GM12873 (cell line): Measurements from ENCODE around the gene TOMM6.

Experiments used
- TF ChIP-seq, protein P1 (sequence below): IDR thresholded peaks from 2 replicates; pipeline ENCODE4 v1.5.1; 2012; ENCODE audit warnings: low read depth, mild to moderate bottlenecking, moderate library complexity, low read length, control low read depth; ENCODE audit not compliant: insufficient read depth; ENCODE audit errors: missing control alignments

The TOMM6 gene

DNA sequence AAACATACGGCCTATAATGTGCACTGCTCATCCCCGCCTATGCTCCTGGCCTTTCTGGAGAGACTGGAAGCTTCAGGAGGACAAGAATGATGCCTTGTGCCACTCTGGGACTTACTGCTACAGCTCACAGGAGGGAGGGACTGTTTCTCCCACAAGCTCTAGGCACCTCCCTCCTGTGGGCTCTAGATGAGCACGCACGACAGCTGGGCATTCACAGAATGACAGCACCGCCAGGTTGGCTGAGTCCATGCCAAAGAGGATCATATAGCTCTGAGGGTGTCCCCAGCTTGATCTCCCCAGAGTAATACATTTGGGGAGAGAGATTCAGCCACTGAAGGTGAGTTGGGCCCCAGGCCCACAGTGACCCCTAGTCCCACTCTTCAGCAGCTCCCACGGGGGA is 30.2 kb upstream of the TOMM6 start:
- TF ChIP-seq, protein P1, sequence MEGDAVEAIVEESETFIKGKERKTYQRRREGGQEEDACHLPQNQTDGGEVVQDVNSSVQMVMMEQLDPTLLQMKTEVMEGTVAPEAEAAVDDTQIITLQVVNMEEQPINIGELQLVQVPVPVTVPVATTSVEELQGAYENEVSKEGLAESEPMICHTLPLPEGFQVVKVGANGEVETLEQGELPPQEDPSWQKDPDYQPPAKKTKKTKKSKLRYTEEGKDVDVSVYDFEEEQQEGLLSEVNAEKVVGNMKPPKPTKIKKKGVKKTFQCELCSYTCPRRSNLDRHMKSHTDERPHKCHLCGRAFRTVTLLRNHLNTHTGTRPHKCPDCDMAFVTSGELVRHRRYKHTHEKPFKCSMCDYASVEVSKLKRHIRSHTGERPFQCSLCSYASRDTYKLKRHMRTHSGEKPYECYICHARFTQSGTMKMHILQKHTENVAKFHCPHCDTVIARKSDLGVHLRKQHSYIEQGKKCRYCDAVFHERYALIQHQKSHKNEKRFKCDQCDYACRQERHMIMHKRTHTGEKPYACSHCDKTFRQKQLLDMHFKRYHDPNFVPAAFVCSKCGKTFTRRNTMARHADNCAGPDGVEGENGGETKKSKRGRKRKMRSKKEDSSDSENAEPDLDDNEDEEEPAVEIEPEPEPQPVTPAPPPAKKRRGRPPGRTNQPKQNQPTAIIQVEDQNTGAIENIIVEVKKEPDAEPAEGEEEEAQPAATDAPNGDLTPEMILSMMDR = no peak

DNA sequence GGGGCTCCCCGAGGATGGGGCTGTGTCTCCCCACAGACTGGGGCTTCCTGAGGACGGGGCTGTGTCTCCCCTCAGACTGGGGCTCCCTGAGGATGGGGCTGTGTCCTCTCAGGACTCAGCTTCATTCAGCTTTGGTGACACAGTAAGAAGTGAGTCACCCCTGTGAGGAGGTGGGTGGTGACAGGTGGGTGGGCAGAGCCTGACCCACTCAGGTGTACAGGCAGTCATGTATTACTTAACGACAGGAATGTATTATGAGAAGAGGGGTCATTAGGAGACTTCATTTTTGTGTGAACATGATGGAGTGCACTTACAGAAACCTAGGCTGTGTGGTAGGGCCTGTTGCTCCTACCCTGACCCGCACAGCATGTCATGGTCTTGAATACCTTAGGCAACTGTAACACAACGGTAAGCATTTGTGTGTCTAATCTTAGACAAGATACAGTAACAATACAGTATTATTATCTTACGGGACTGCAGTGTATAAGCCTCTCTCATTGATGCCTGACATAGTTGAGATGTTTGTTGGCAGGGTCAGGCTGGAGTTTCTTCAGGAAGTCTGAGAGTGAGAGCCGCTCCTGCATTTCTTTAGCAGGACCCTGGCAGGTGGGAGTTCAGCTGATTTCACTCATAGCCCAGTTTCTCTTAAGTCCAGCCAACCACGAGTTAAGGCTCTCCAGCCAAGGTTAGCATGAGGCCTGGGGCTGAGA is 29.4 kb upstream of the TOMM6 start:
- TF ChIP-seq, protein P1 = no peak

DNA sequence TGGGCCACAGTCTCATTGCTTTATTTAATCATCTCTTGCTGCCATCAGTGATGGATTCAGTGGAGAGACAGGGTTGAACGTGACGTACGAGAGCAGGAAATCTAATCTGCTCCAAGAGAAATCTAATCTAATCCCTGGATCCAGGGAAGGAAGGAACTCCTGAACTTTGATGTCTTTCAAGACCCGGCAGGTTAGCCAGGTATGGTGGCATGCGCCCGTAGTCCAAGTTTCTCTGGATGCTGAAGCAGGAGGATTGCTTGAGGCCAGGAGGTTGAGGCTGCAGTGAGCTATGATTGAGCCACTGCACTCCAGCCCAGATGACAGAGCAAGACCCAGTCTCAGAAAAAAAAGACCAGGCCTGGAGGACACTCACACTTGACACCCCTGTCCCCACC is 28.9 kb upstream of the TOMM6 start:
- TF ChIP-seq, protein P1 = no peak

DNA sequence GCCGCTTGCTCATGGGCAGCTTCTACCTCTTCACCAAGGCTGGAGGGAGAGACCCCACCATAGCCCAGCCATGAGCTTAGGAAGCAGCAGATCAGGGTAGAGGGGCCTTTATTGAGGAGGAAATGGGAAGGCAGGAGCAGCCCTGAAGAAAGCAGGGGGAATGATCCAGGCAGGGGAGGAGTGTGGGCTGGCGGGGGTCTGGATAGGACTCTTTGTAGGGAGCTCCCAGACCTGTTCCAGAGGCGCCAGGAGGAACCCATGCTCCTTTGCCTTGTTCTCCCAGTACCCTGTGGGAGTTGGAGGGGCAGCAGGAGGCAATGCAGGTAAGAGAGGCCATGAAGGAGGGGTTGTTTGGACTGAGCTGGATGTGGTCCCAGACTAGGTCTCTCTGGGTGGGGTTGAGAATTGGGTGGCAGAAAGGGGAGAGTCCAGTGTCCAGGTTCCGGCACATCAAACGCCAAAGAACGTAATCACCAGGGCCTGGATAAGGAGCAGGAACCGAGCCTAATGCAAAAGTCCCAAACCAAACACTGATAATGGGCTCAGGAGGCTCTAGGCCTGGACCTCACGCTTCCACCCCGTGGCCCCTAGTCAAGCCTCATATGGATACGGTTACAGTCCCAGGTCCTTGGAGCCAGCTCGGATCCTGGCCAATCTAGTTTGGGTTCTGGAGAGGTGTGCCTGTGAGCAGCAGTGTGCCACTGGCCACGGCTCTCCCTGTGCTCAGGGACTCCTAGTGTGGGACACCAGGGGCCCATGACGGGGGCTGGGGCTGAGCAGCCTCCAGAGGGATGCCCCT is 28.2 kb upstream of the TOMM6 start:
- TF ChIP-seq, protein P1 = no peak

DNA sequence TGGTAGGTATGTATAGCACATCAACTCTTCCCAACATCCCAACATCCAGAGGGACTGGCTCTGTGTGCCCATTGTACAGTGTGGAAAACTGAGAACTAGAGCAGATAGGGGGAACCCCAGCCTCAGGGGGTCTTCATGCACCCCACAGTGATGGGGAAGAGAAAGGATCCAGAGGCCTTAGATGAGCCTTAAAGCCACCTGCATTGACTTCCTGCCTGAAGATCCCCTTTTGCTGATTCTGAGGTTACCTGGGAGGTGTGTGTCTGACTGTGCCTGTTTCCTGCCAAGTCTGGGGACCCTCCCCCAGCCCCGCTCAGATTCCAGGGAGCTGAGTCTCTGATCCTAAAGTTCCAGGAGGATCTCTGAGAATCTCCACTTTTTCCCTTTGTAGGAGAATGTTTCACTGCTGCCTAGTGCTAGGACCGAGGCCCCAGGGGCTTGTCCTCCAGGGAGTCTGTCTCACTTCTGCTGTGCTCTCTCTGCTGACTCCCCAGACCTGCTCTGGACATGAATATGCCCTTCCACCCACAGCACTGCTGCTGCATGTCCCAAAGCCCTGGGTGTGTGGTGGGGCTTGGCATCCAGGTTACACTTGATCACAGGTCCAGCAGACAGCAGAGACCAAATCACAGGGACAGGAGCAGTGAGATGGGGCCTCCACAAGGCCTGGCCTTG is 27.5 kb upstream of the TOMM6 start:
- TF ChIP-seq, protein P1 = no peak

DNA sequence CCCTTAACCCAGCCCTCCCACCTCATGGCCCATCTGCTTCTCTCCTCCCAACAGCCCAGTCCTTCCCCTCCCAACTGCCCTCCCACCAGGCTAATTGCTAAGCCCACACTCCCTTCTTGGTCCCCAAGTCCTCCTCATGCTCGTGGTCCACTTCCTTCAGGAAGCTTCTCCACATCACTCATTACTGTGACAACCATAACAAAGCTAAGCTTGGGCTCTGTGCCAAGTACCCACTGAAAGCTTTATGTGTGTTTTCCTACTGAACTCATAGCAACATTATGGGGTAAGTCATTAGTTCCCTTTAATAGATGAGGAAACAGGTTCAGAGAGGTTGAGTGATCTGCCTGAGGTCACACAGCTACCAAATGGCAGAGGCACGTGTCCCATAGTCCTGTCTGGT is 24.0 kb upstream of the TOMM6 start:
- TF ChIP-seq, protein P1 = no peak

DNA sequence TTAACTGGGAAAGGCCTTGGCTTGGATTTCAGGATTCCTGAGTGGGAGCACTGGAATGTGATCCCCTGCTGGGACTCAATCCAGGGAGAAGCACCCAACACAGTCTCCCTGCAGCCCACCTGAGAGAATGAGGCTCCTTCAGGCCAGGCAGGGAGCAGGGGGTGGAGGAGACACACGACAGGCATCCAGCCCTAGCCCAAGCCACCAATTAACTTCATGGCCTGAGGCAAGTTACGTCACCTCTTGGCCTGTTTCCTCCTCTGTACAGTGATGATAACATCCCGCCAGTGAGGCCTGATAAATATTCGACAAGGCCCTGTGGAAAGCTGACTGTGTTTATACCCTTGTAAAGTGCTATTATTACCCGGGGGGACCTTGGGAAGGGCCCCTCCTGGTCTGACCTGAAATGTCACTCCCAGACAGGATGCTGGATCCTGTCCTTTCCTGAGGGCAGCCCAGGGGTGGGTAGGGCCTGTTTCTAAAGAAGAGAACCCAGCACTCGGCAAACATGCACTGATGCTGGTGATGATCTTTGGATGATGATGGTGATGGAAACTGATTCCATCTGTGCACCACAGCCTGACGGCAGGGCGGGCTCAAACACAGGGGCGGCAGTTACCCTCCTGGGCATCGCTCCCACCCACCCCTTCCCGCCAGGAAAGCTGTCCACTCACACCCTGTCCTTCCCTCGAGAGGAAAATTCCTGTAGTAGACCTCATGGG is 20.2 kb upstream of the TOMM6 start:
- TF ChIP-seq, protein P1 = no peak
